A673 (cell line): ENCODE data around the gene NPEPL1. TPM values are rescaled to one million over a fixed set of nuclear protein-coding genes. Genes with fewer than 3 reads are reported as not detected.

Source experiments
- BruUV-seq: library from RNA; stranded (reverse); fragments of 400-500 nt; replicated peaks from 2 replicates; lab custom pipeline; 2021; lab: Mats Ljungman, UMichigan
- CTCF ChIA-PET: fragments of 300-600 bp; sonication (Branson Sonifier 250); formaldehyde crosslinking; loops from one replicate; lab custom pipeline; 2022; ENCODE audit warnings: antibody characterized with exemption; lab: Charles Lee
- POLR2A ChIA-PET: fragments of 300-600 bp; sonication (Branson Sonifier 250); formaldehyde crosslinking; loops from one replicate; lab custom pipeline; 2022; ENCODE audit warnings: antibody characterized with exemption; ENCODE audit not compliant: low non-redundant PET; lab: Charles Lee
- DNase-seq: peaks from one replicate; pipeline ENCODE4 v3.0.0-alpha.2; 2015; ENCODE audit warnings: low spot score
- H3K27ac ChIP-seq: fragments of 200-600 bp; sonication (generic); 2 replicates; pipeline ENCODE4 v1.5.1; 2016; ENCODE audit warnings: mixed run types, low read depth, mild to moderate bottlenecking, mixed read lengths, antibody characterized with exemption, low read length; ENCODE audit not compliant: poor library complexity, severe bottlenecking
- H3K27me3 ChIP-seq: fragments of 200-600 bp; sonication (generic); replicated peaks from 2 replicates; pipeline ENCODE4 v1.6.1; 2017; ENCODE audit warnings: mixed run types, low read depth, mild to moderate bottlenecking, mixed read lengths, antibody characterized with exemption, low read length; ENCODE audit not compliant: insufficient read depth, poor library complexity
- H3K36me3 ChIP-seq: fragments of 200-600 bp; sonication (generic); 2 replicates; pipeline ENCODE4 v1.6.1; 2016; ENCODE audit warnings: mixed run types, mild to moderate bottlenecking, mixed read lengths, antibody characterized with exemption, low read length; ENCODE audit not compliant: insufficient read depth, poor library complexity, severe bottlenecking
- H3K4me1 ChIP-seq: fragments of 200-600 bp; sonication (generic); 2 replicates; pipeline ENCODE4 v1.6.1; 2017; ENCODE audit warnings: mixed run types, mild to moderate bottlenecking, mixed read lengths, antibody characterized with exemption, low read length; ENCODE audit not compliant: insufficient read depth, poor library complexity, severe bottlenecking
- H3K4me3 ChIP-seq: fragments of 200-600 bp; sonication (generic); 2 replicates; pipeline ENCODE4 v1.5.1; 2016; ENCODE audit warnings: low read depth, mixed run types, mild to moderate bottlenecking, mixed read lengths, low read length; ENCODE audit not compliant: poor library complexity, severe bottlenecking
- H3K9me3 ChIP-seq: fragments of 200-600 bp; sonication (generic); 2 replicates; pipeline ENCODE4 v1.6.1; 2016; ENCODE audit warnings: mixed run types, low read depth, mild to moderate bottlenecking, mixed read lengths, antibody characterized with exemption, low read length; ENCODE audit not compliant: poor library complexity, severe bottlenecking
- EZH2 ChIP-seq: fragments of 200-600 bp; sonication (generic); IDR thresholded peaks from 2 replicates; pipeline ENCODE4 v1.6.1; 2017; ENCODE audit warnings: borderline replicate concordance, low read depth, mild to moderate bottlenecking, mixed read lengths, antibody characterized with exemption, low read length; ENCODE audit not compliant: poor library complexity, severe bottlenecking
- intact Hi-C: fragments of 100-400 bp; cut with micrococcal nuclease; formaldehyde crosslinking; loops from one replicate; pipeline ENCODE4 v1.10.0; 2022; ENCODE audit not compliant: unreplicated experiment
- total RNA-seq: library from RNA; stranded (reverse); gene quantifications from 2 replicates; pipeline ENCODE4 v1.2.3, GENCODE V29; 2021
- TF ChIP-seq, protein P1 (sequence below): fragments of 300-800, 200-600 bp; sonication (generic); conservative IDR thresholded peaks from 2 replicates; pipeline ENCODE4 v1.5.1; 2017; ENCODE audit warnings: low read depth, mild to moderate bottlenecking, antibody characterized with exemption, low read length, moderate library complexity, mixed read lengths

Gene NPEPL1
- total RNA-seq, 1 experiment from 2014 or later: 15.8 TPM

DNA sequence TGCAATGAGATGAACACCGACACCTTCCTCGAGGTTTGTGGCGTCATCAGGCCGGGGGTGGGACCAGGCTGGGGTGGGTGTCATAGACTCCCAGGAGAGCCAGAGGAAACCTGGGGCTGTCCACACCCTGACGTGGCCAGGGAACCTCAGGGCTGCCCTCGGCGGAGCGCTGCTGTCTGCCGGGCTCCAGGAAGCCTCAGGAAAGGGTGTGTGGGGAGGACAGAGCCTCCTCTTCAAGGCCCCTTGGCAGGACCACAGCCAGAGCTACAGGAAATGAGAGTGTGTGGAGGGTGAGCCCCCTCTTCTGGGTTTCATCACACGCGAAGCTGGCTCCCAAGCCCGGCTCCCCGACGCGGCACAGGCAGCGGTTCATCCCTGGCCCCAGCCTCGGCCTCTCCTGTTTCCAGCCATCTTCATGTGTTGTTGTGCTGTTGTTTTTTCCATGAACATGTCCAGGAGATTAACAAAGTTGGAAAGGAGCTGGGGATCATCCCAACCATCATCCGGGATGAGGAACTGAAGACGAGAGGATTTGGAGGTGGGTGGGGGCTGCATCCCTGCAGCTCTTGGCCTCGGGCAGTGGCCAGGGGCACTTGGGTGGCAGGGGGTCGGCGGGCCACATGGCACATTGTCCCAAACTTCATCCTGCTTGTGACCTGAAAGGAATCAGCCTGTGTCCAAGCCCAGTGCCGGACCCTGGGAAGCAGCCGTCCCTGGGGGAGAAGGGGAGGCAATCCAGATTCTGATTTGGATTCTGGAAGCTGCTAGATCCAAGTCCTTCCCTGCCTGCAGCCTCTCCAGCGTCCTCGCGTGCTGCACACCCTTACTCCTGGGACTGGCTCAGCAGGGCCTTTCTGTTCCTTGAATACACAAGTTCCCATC, 6.4 kb downstream of the NPEPL1 start:
- no peak for DNase-seq
- intact Hi-C loops: no loop called here
- no TSS peak for BruUV-seq
- Histone ChIP-seq H3K4me3 (no peak overlapping the region), H3K9me3 (no peaks in the 10 kb centered on the region), H3K27ac (no peak overlapping the region), H3K4me1 (no peaks in the 10 kb centered on the region), H3K36me3 (no peaks in the 10 kb centered on the region), H3K27me3 (no peaks in the 10 kb centered on the region)
- no peak for TF ChIP-seq EZH2
- TF ChIP-seq, protein P1, sequence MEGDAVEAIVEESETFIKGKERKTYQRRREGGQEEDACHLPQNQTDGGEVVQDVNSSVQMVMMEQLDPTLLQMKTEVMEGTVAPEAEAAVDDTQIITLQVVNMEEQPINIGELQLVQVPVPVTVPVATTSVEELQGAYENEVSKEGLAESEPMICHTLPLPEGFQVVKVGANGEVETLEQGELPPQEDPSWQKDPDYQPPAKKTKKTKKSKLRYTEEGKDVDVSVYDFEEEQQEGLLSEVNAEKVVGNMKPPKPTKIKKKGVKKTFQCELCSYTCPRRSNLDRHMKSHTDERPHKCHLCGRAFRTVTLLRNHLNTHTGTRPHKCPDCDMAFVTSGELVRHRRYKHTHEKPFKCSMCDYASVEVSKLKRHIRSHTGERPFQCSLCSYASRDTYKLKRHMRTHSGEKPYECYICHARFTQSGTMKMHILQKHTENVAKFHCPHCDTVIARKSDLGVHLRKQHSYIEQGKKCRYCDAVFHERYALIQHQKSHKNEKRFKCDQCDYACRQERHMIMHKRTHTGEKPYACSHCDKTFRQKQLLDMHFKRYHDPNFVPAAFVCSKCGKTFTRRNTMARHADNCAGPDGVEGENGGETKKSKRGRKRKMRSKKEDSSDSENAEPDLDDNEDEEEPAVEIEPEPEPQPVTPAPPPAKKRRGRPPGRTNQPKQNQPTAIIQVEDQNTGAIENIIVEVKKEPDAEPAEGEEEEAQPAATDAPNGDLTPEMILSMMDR: no peak
- CTCF ChIA-PET: no interaction called here
- POLR2A ChIA-PET: no interaction called here

DNA sequence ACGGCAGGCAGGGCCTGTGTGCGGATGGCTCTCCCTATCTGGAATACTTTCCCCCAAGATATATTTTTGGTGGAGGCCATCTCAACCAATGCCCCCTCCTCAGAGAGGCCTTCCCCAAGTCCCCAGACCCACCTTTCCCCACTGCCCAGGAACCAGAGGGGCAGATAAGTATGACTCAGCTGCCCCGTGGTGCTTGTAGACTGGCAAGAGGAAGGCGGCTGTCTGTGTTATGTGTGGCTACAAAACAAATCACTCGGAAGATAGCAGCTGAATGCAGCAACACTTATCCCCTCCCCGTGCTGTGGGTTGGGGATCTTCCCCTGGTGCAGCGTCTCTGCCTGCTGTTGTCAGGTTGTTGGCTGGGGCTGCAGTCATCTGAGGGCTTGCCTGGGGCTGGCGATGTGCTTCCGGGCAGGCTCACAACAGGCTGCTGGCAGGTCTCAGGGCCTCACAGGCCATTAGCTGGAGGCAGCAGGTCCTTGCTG, 7.1 kb downstream of the NPEPL1 start:
- ChIA-PET POLR2A (no interaction called here), CTCF (no interaction called here)
- no peak for DNase-seq
- no peaks in the 10 kb centered on the region for H3K27me3 ChIP-seq
- H3K4me1 ChIP-seq: no peaks in the 10 kb centered on the region
- no peaks in the 10 kb centered on the region for H3K9me3 ChIP-seq
- no peak overlapping the region for H3K4me3 ChIP-seq
- no peak overlapping the region for H3K27ac ChIP-seq
- TF ChIP-seq, protein P1: no peak
- no peak for TF ChIP-seq EZH2
- BruUV-seq: no TSS peak
- intact Hi-C loops: no loop called here
- H3K36me3 ChIP-seq: no peaks in the 10 kb centered on the region

DNA sequence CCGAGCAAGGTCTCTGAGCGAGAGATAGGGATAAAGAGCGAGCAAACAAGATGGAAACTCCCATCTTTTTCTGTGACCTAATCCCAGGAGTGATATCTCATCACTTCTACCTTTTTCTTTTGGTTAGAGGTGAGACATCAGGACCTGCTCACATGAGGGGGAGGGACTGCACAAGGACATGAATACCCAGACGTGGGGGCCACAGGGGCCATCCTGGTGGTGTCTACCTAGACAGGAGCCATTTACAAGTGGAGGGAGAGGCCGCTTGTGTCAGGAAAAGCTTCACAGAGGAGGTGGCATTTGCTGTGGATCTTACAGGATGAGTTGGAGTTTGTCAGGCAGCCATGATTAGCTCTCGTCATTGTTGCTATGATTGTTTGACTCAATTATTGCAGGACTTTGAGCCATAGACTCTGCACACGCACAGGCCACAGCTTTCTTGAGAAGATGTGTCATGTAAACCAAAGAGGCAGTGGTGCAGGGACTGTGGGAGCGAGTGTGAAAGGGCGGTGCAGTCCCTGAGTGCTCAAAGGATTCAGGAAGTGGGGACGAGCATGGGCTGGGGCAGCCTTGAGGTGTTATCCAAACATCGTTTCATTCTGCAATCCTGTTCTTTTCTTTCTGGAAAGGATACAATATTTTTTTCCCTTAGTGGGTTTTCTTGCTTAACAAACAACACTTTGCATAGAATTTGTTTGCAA, 7.7 kb downstream of the NPEPL1 start:
- Histone ChIP-seq H3K36me3 (no peaks in the 10 kb centered on the region), H3K27me3 (no peaks in the 10 kb centered on the region), H3K4me3 (no peak overlapping the region), H3K4me1 (no peaks in the 10 kb centered on the region), H3K27ac (no peak overlapping the region), H3K9me3 (no peaks in the 10 kb centered on the region)
- intact Hi-C loops: no loop called here
- CTCF ChIA-PET: no interaction called here
- TF ChIP-seq EZH2: no peak
- TF ChIP-seq, protein P1: no peak
- BruUV-seq: no TSS peak
- DNase-seq: no peak
- POLR2A ChIA-PET: no interaction called here
